HG03342 (cell line): ENCODE results near the gene QRSL1.
"Not testable (repeated sequence)": the region's sequence is repeated elsewhere in the genome, so short reads cannot be mapped to it uniquely, and the experiment has no call there.

ENCODE experiments used
- ATAC-seq: cut with Tn5 transposase; IDR thresholded peaks from one replicate; pipeline ENCODE4 v1.9.1; 2021; ENCODE audit warnings: mild to moderate bottlenecking, moderate library complexity; ENCODE audit not compliant: unreplicated experiment

The QRSL1 gene

DNA sequence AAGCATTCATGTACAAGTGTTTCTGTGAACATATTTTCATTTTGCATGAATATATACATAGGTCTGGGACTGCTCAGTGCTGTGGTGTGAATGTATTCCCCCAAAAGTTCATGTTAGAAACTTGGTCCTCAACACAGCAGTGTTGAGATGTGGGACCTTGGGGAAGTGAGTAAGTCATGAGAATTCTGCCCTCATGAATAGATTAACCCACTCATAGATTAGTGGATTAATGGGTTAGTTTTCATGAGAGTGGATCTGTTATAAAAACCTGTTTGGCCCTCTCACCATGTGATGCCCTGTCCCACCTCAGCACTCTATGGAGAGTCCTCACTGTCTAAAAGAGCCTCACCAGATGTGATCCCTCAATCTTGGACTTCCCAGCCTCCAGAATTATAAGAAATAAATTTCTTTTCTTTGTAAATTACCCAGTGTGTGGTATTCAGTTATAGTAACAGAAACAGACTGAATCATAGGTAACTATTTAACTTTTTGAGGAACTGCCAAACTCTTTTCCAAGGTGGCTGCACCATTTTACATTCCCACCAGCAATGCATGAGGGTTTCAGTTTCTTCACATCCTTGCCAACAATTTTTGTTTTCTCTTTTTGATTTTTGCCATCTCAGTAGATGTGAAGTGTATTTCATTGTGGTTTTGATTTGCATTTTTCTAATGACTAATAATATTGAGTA lies 45.3 kb downstream of the QRSL1 start:
- ATAC-seq = no peak

- no peak for ATAC-seq
These were observed 47.9 kb downstream of the QRSL1 start for GRCh38 chr6:106677282-106677681.

GRCh38 chr6:106684011-106684410 lies 54.6 kb downstream of the QRSL1 start:
- no peak for ATAC-seq

DNA sequence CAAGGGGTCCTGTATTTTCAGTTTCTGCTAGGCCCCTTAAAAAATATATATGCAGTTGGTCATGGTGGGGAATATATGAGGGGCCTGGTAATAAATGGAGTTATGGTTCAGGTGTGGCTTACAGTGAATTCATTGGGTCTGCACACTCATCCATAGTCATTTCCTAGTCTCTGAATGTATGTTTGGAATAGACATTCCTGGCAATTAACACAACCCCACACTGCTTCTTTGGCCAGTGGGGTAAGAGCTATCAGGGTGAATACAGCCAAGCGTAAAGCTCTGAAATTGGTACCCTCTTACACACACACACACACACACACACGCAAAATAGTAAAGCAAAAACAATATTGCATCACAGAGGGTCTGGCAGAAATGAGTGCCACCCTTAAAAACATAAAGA lies 56.5 kb downstream of the QRSL1 start:
- ATAC-seq = no peak

- ATAC-seq = no peak
These were observed 59.0 kb downstream of the QRSL1 start for GRCh38 chr6:106688177-106688951.

DNA sequence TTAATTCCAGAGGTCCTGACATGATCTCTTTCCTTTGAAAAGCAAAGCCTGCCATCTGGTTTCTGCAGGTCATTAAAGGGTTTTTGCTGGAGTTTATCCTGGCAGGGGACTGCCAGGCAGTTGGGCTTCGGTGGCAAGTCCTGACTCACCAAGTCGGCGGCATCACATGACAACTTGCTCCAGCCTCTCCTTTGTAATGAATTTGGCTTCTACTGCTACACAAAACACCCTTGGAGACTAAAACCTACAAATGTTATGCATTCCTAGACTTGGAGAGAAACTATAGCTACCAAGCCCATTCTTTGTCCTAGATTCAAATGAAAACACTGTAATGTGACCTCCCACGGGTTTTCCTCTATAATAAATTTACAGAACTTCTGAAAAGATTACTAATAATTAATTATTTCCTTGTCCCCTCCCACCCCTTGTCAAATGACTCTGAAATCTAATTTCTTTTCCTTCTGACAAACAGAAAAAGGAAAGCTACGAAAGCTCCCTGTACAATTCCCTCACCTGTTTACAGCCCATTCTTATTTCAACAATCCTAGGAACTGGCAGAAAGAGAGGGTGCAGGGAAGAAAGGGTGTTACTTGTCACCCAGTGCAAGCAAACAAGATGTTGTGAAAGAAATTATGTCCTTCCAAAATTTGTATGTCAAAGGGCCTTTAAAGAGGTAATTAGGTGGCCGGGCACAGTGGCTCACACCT lies 62.9 kb downstream of the QRSL1 start:
- ATAC-seq = no peak

GRCh38 chr6:106692819-106693208 lies 63.4 kb downstream of the QRSL1 start:
- no peak for ATAC-seq

DNA sequence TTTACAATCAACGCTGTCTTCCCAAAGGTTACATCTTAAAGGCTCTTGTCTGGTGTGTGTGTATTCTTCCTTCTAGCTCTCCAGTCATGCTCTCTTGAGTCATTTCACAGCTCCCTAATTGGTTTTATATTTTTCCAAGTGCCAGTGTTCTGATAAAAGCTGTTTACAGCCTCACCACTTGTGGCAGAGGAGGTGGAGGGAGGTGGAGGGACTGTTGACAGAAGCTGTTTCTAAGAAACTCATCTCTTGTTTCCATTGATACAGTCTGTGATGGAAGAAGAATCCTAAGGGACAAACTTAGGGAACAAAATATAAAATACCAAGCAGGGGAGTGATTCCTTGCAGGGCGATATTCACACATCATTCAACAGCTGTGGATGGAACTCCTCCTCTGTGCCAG lies 64.0 kb downstream of the QRSL1 start:
- ATAC-seq = no peak

GRCh38 chr6:106694343-106694742 lies 65.0 kb downstream of the QRSL1 start:
- ATAC-seq = no peak

DNA sequence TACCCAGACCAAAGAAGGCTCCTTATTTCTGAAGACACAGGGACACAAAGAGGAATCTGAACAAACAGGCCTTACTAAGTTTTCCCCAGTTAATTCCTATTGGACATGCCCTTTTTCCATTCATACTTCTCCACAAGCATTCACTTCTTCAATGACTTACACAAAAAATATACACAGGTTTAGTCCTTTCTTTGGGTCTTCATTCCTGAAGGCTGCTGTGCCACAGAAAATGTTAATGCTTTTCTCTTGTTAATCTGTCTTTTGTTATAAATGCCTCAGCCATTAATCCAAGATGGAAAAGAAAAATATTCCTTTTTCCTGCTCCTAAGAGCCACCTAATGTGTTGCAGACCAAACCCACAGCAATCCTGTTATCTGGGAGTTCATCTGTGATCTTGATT lies 71.2 kb downstream of the QRSL1 start:
- ATAC-seq = no peak

DNA sequence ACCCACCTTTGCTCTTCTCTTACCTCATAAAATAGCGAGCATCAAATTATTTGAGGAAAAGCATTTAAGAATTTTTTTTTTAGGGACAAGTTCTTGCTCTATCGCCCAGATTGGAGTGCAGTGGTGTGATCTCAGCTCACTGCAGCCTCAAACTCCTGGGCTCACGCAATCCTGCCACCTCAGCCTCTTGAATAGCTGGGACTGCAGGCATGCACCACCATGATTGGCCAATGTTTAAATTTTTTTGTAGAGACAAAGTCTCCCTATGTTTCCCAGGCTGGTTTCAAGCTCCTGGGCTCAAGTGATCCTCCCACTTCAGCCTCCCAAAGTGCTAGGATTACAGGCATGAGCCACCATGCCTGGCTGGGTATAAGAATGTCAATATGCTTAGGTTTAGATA lies 71.8 kb downstream of the QRSL1 start:
- not testable (repeated sequence) for ATAC-seq

DNA sequence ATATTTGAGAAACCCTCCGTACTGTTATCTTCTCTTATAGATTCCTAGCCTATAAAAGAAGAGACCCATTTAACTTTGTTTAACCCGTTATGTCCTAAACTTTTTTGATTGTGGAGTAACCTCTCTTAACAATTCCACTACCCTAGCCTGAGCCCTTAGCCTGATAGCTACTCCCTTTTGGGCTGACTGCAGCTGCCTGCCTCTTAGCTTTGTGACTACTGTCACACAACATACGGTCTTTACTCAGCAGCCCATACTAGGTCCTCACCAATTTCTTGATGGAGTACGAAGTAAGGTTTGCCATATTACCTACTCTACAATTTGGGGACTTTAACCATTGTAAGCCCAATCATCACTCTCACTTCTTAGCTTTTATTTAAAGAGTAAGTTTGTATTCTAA lies 72.7 kb downstream of the QRSL1 start:
- ATAC-seq = peak; percentile 50

DNA sequence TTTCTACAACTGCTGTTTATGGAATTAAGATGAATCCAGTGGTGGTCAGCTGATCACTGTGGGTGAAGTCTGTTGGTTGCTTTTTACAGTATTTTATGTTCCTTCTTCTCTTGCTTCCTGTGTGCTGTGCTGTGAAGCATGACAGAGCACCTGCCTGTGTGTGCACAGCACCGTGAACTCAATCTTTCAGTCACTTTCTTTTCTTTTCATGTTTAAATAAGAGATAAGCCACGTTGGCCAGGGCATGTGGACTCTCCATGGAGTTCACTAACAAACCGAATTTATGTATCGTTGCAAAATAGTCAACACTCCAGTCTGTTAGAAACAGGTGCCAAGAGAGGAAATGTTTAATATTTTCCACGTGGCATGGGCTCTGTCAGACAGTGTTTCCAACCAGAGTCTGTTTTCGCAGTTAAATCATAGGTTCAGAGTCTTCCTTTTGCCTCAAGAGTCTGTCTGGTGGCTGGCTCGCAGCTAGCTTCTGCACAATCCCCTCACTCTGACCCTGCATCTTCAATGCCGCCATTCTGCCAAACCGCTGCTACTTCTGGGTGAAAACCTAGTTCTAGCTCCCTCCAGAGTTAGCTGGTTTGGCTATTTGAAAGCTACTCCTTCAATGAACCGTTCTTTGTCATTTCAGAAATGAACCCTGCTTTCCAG lies 73.2 kb downstream of the QRSL1 start:
- ATAC-seq = peak; percentile 95

GRCh38 chr6:106704327-106704726 lies 74.9 kb downstream of the QRSL1 start:
- ATAC-seq = no peak

- ATAC-seq = no peak
These were observed 75.8 kb downstream of the QRSL1 start for GRCh38 chr6:106705156-106705555.

DNA sequence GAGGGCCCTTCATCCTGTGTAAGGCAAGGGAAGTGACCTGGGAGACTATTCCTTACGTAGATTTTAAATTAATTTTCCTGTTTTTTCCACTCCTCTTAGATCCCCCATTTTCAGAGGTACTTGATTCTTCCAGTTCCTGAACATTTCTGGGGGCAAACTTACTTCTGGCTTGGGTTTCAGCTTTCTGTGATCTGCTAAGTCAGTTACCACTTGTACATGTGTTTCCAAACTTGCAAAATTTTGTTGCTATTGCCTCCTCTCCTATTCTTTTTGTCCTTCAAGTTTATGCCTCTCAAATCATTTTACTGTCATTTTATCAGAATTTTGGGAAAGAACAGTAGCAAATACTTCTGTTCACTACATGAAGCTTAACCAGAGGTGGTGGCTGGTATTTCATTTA lies 81.2 kb downstream of the QRSL1 start:
- no peak for ATAC-seq

- ATAC-seq = no peak
These were observed 84.9 kb downstream of the QRSL1 start for GRCh38 chr6:106714281-106714680.

DNA sequence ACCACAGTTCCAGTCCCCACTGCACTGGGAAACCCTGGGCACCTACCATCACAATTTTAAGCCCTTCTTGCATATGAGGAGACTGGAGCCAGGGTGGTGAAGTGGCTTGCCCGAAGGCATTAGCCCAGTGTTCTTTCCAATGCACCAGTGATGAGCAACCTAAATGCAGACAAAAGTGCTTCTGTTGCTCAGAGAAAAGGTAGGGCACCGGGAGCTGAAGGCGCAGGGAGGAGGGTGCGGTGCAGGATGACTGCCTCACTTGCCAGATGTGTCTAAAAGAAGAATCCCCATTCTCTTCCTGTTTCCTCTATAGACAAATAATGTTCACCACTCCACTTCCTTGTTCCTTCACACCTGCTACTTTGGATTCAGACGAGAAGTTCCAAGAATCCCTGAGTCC lies 86.5 kb downstream of the QRSL1 start:
- no peak for ATAC-seq

GRCh38 chr6:106716966-106717365 lies 87.6 kb downstream of the QRSL1 start:
- ATAC-seq = no peak
